D721Med (cell line): Measurements from ENCODE around the gene COX19.

Experiments used
- DNase-seq: peaks from one replicate; pipeline ENCODE4 v3.0.0; 2011; ENCODE audit warnings: low spot score; ENCODE audit not compliant: insufficient read length
- FAIRE-seq: peaks from 2 replicates; lab custom pipeline; 2011; peaks lifted over from hg19 to GRCh38; lab: Jason Lieb, UNC
- TF ChIP-seq, protein P1 (sequence below): IDR thresholded peaks from 2 replicates; pipeline ENCODE4 v1.5.1; 2012; ENCODE audit warnings: mild to moderate bottlenecking, control low read depth; ENCODE audit not compliant: insufficient read depth; ENCODE audit errors: missing control alignments

Gene COX19

DNA sequence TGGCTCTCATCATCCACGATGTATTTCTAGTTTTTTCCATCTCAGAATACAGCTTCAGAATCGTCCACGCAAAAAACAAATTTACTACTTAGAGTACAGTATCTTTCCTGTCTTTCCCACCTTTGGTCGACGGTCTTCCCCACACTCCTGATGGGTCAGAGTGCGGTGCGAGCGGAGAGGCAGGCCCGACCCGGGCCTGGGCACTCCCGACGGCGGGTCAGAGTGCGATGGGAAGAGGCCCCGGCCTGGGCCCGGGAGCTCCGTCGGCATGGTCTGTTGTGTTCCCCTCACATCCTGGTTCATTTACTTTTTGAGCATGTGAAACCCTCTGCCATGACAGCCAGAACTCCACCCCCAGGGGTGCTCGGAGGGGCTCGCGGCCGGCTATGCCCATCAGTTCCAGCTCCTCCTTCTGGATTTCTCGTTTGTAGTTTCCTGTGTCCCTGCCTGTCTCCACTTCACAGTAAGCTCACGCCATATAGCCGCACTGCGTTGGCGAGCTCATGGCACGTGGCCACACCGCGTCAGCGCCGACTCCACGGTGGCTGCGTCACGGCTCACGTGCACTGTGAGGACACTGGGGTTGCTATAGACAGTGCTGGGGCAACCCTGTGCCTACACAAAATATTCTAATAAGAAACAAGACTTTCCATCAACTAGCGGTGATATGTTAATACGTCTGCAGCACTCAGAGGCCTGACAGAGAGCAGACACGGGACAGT, 7.8 kb downstream of the COX19 start:
- TF ChIP-seq, protein P1, sequence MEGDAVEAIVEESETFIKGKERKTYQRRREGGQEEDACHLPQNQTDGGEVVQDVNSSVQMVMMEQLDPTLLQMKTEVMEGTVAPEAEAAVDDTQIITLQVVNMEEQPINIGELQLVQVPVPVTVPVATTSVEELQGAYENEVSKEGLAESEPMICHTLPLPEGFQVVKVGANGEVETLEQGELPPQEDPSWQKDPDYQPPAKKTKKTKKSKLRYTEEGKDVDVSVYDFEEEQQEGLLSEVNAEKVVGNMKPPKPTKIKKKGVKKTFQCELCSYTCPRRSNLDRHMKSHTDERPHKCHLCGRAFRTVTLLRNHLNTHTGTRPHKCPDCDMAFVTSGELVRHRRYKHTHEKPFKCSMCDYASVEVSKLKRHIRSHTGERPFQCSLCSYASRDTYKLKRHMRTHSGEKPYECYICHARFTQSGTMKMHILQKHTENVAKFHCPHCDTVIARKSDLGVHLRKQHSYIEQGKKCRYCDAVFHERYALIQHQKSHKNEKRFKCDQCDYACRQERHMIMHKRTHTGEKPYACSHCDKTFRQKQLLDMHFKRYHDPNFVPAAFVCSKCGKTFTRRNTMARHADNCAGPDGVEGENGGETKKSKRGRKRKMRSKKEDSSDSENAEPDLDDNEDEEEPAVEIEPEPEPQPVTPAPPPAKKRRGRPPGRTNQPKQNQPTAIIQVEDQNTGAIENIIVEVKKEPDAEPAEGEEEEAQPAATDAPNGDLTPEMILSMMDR, result no peak
- FAIRE-seq, result no peak
- DNase-seq, result no peak

DNA sequence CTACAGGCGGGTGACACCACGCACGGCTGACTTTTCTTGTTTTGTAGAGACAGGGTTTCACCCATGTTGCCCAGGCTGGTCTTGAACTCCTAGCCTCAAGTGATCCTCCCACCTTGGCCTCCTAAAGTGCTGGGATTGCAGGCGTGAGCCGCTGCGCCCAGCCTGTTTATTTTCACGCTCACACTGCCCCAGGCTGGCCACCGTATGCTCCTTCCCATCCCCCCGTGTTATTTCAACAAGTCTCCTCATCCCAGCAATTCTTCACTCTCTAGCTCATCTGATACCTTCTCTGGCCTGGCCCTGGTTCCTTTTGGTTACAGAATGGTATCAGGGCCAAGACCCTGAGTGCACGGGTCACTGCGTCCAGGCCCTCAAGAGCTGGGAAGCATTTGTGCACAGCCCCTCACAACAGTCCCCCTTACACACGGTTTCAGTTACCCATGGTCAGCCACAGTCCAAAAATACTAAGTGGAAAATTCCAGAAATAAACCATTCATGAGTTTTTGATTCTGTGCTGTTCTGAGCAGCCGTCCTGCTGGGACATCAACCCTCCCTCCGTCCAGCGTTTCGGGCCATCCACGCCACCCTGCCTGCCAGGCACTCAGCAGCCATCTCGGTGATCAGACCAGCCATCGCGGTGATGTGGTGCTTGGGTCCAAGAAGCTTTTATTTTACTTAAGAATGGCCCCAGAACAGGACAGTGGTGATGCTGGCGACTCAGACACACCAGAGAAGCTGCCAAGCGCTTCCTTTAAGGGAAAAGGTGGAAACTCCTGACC, 8.9 kb downstream of the COX19 start:
- TF ChIP-seq, protein P1, result no peak
- no peak for DNase-seq
- no peak for FAIRE-seq

DNA sequence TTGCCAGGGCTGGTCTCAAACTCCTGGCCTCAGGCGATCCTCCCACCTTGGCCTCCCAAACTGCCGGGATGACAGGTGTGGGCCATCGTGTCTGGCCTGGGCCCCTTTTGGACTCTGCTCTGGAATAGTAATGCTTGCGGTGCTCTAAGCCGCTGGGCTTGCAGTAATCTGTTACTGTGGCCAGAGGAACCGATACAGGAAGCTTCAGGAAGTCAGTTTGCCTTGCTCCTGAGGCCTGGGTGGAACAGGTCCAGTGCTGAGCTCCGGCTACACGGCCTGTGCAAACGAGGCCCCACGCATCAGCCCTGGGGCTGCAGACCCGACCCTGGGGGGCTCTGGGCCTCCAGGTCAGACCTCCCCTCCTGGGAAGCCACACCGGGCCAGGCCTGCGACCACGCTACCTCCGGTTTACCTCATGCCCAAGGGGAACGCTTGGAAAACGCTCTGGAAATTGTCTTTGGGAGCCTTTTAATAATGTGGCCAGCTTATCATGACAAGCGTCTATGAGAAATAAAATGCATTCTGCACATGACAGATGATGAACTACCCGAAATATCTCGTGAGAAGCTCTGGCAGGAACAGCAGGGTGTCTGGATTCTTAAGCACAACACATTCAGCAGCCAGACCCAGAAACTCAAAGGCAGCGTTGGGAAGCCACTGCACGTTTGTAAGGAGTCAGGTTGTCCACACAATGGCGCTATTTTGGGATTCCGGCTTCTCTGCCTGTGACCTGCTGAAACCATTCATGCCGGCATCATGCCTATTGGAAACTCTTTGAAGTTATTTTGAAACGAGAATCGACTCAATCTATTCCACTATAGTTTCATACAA, 10.7 kb downstream of the COX19 start:
- DNase-seq (no peak), FAIRE-seq (no peak)
- TF ChIP-seq, protein P1, result no peak

DNA sequence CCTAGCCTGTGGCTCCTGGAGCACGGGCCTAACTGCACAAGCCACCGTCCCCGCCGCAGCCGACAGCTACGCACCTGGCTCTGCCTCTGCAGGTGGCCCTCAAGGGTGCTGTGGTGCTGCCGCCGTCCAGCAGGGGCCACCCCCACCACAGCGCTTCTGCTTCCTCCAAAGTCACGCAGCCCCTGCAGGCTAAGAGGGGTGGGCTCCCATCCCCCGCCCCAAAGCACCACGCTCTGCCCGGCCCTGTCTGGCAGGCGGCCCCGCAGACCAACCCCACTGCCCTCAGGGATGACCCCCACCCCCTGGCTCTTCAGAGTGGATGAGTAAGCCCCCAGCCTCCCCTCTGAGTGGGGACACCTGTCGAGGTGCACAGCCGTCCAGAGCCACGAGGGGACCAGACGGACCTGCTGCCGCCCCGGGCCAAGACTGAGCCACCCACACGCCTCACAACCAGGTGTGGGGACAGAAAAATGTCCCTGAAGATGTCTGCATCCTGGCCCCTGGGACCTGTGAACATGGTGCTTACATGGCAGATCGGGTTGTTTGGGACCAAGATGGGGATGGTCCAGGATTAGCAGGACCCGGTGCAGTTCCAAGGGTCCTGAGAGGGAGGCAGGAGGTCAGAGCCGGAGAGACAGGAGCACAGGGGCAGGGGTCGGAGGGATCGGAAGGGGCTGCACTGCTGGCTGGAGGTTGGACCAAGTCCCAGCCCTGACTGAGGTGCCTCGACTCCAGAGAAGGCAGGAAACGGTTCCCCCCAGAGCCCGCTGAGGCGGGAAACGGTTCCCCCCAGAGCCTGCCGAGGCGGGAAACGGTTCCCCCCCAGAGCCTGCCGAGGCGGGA, 11.9 kb downstream of the COX19 start:
- FAIRE-seq, result no peak
- TF ChIP-seq, protein P1, result no peak
- DNase-seq, result no peak

DNA sequence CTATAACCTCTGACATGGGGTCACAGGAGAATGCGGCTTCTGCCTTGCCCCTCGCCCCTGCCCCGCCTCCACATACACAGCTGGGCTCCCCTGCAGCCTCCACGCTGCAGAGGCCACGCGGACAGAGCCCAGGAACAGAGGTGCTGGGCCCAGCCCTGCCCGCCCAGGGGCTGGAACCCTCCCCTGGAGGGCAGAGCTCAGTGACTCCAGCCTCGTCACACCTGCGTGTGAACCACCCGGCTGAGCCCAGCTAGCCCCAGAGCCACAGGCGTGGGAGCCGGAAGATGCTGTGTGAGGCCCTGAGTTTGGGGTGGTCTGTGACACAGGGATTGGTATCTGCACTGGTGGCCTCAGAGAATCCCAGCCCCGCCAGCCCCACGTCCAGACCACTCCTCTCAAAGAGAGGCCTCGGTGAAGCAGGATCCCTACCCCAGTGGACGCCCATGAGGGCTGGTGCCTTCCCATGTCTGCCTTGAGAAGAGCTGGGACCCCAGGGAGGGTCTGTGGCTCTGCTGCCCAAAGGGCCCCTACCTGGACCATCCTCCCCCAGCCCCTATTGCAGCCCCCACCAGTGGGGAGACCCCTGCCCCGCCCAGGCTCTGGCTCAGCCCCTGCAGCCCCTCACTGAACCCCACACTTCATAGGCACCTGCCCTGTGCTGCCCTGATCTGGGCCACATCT, 12.8 kb downstream of the COX19 start:
- FAIRE-seq (no peak), DNase-seq (no peak)
- TF ChIP-seq, protein P1, result no peak
